HTR-8/SVneo (cell line): ENCODE measurements around the gene PTEN.
"Not testable (repeated sequence)": the region's sequence is repeated elsewhere in the genome, so short reads cannot be mapped to it uniquely, and the experiment has no call there.

Source experiments
- DNase-seq: peaks from one replicate; pipeline ENCODE4 v3.0.0; 2011; ENCODE audit warnings: low spot score, mixed read lengths; ENCODE audit not compliant: insufficient read length
- FAIRE-seq: peaks from 2 replicates; lab custom pipeline; 2011; peaks lifted over from hg19 to GRCh38; lab: Jason Lieb, UNC

The PTEN gene

DNA sequence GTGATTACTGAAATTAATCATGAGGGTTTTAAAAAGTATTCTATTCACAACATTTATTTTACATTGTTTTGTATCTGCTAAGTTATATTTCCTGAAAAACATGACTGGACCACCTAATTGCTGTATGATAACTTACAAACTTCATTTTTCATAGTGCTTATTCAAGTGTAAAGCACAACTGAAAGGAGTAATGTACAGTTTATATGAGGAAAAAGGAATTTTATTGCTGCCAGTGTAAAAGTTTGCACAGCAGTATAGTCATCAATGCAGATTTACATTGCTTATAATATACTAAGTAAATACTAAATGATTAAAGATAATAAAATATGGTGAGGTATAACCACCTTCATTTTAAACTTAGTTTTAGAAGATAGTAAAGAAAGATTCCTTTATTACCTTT lies 4.0 kb downstream of the PTEN start:
- DNase-seq (no peak), FAIRE-seq (no peak)

DNA sequence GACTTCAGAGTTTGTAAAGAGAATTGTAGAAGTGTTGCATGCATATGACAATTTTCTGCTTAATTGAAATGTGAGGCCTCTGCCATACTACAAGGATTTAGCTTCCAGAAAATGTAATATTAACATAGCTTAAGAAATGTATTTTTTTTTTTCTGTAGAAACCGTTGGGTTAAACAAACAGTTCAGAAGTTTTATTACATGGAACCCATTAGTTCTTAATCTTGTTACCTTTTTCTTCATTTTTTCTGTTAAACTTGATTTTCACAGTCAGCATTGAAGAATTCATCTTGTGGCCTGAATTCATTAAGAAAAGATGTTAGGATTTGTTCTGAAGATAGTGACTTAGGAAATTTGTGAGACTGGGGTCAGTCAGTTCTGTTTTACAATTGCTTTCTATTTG lies 4.9 kb downstream of the PTEN start:
- FAIRE-seq (no peak), DNase-seq (no peak)

DNA sequence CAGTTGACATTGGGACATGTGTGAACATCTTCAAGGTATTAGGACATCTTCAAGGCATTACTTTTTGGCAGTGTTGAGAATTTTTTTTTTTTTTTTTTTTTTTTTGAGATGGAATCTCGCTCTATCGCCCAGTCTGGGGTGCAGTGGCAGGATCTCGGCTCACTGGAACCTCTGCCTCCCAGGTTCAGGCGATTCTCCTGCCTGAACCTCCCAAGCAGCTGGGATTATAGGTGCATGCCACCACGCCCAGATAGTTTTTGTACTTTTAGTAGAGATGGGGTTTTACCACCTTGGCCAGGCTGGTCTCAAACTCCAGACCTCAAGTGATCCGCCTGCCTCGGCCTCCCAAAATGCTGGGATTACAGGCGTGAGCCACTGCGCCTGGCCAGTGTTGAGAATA lies 5.7 kb downstream of the PTEN start:
- DNase-seq, FAIRE-seq: not testable (repeated sequence)

DNA sequence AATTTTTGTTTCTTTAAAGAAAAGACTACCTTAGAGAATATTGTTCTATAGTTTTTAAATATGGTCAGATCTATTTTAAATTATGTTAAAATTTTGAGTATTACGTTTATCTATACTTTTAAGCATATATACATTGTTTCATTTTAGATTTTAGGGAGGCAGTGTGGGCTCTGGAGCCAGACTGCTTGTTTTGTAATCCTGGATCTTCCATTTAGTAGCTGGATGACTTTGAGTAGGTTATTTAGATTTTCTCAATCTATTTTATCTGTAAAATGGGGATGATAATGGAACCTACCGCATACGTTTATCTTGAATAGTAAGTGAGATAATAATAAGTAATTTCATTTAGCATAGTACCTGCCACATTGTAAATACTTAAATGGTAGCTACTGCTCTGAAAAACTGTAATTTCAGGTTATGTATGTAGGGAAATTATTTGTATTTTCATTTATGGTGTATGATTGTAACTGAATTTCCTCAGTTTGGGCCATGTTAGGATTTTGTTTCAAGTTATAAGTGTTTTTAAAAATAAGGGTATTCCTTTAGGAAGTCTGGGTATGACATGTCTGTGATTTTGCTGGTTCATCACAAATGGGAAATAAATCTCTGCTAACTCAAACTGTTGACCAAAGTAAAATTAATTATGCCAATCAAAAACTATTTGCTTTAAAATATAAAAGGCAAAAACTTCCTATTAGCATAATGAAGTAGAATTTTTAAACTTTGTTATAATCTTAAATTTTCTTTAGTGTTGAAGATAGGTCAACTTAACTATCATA lies 6.5 kb downstream of the PTEN start:
- DNase-seq (no peak), FAIRE-seq (no peak)

DNA sequence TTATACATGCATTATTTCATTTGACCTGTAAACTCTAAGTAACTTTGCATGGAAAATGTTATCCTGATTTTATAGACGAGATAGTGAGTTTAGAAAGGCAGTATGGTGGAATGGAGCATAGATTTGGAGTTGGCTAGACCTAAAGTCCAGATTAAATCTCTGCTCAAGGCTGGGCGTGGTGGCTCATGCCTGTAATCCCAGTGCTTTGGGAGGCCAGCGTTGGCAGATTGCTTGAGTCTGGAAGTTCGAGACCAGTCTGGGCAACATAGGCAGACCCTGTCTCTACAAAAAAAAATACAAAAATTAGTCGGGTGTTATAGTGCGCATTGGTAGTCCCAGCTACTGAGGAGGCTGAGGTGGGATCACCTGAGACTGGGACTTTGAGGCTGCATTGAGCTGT lies 9.4 kb downstream of the PTEN start:
- no peak for DNase-seq
- FAIRE-seq = no peak

DNA sequence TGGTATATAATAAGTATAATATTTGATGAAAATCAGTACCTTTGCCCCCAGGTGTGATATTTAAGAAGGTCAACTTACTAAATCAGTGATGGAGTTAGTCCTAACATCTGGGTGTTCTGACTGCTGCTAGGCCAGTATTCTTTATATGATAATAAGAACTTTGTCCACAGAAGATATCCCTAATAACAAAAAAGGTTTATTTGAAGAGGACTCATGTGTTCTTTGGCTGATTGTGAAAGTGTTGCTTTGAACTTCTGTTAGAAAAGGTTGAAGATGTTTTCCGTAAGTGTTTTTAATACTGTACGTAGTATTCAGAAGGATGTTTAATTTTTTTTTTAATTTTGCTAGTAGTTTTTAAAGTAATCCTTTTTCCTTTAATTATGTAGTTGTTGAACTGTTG lies 10.2 kb downstream of the PTEN start:
- no peak for DNase-seq

DNA sequence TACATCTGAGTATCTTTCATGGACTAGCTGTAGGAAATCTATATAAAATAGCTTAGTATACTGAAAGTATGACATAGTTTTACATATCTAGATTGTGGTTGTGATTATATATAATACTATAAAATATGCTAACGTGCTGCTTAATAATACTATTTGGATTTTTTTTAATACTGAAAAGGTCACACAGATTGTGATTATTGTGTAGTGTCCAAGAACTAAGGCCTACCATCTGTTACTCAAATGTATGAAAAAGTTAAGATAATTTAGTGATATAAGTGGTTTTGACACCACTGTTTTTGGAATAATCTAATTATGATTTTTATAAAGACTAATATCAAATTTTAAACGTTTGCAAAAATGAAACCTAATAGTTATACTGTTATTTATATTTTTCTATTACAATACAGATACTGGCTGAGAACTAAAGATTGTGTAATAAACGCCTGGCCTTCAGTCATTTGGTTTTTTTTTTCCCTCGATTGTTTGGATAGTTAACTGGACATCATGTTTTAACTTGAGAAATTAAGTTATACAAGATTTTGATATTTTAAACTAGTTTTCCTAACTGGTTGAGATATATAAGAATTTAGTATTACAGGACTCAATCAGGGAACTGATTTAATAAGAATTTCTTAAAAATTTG lies 12.6 kb downstream of the PTEN start:
- DNase-seq = no peak

More for the DNA sequence above, 10.2 kb downstream of the PTEN start:
- FAIRE-seq = no peak

DNA sequence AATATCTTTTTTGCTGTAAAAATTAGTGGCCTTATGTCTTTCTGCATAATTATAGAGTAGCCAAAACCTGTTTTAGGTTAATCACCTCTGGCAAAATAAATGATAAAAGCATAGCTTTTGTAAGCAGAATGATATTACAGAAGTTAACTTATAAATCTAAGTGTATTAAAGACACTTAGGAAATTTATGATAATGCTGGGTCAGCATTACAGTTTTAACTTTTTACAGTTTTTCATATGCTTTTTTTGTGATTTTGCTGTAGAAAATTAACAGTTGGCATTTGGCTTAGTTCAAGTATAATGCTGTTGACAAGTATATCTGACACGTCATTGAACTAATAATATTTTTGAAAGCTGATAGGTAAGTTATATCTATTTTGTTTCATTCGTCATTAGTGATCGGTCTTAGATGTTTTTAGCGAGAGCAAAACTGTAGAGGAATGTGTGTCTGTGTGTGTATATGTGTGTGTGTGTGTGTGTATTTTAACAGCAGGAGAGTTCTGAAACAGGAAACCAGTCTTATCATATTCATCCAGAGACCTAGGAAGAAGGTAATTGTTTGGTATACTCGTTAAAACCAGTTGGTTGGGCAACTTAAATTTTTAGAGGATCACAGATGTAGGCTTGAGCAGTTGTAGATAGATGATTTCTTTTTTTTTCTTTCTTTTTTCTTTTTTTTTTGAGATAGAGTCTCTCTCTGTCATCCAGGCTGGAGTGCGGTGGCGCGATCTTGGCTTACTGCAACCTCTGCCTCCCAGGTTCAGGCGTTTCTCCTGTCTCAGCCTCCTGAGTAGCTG lies 15.4 kb downstream of the PTEN start:
- no peak for FAIRE-seq

More for the DNA sequence above, 12.6 kb downstream of the PTEN start:
- no peak for FAIRE-seq

DNA sequence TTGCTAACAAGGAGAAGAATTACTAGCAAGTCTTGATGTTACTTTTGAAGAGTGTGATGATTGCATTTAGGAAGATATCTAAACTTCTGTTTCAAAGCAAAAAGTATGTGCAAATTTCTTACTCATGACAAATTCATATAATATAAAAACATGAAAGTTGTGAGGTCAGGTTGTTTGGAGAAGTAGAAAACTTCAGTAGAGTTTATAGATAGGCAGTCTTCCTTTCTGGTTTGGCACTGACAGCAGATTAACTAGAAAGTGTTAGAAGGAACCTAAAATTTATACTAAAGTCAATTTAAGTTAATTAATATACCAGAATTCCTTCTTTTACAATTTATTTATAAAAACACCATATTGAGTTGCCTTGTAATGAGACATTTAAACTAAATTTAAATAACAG lies 16.9 kb downstream of the PTEN start:
- DNase-seq (no peak), FAIRE-seq (no peak)

More for the DNA sequence above, 15.4 kb downstream of the PTEN start:
- DNase-seq = no peak

DNA sequence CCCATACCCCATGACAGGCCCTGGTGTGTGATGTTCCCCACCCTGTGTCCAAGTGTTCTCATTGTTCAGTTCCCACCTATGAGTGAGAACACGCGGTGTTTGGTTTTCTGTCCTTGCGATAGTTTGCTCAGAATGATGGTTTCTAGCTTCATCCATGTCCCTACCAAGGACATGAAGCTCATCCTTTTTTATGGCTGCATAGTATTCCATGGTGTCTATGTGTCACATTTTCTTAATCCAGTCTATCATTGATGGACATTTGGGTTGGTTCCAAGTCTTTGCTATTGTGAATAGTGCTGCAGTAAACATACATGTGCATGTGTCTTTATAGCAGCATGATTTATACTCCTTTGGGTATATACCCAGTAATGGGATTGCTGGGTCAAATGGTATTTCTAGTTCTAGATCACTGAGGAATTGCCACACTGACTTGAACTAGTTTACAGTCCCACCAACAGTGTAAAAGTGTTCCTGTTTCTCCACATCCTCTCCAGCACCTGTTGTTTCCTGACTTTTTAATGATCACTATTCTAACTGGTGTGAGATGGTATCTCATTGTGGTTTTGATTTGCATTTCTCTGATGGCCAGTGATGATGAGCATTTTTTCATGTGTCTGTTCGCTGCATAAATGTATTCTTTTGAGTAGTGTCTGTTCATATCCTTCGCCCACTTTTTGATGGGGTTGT lies 18.1 kb downstream of the PTEN start:
- FAIRE-seq, DNase-seq: not testable (repeated sequence)

DNA sequence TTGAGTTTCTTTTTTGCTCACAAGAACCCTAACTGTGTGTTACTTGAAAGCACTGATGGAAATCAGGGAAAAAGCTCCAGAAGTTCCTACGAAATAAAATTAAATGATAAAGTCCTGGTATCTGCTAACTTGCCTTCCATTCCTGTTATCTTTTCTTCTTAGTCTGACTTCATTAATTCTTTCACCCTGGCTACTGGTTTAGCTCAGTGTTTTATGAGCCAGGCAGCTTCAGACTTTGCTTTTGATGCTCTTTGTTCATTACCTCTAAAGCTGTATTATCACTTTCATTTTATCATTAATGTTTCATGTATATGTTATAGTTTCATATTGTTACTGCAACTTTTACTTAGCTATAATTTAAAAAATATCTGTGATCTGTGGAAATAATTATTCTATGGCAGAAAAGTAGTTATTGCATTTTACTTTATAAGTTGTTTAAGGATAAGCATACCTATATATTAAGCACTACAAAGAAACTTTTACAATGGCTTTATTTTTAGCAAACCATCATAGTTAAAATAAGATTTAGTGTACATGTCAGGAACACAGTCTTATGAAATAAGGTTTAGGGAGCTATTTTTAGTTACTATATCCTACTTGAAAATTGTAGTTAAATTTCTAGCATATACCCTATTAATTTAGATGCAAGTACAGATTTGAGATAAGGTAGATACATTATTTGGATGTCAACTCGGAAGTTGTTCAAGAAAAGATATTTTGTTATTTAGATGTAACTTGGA lies 19.3 kb downstream of the PTEN start:
- DNase-seq (no peak), FAIRE-seq (no peak)

DNA sequence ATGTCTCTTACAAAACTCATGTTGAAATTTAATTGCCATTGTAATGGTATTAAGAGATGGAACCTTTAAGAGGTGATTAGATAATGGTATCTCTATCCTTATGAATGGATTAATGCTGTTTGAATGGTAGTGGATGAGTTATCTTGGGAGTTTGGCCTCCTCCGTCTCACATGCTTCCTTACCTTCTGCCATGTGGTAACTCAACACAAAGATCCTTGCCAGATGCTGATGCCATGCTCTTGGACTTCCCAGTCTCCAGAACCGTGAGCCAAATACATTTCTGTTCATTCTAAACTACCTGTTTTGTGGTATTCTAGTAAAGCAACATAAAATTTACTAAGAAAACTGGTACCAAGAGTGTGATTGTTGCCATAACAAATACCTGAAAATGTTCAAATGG lies 23.2 kb downstream of the PTEN start:
- no peak for FAIRE-seq
- no peak for DNase-seq

DNA sequence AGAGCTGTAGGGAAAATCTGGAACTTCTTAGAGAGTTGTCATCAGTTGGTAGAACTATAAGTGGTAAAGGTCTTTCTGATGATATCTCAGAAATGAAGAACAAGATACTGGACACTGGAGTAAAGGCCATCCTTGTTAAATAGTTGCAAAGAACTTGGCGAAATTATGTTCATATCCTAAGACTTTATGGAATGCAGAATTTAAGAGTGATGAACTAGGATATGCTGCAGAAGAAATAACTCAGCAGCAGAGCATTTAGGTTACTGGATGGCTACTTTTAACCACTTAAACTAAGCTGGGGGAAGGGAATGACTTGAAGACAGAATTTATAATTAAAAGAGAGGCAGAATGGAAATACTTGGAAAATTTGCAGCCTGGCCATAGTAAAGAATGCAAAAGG lies 23.7 kb downstream of the PTEN start:
- no peak for FAIRE-seq
- no peak for DNase-seq

DNA sequence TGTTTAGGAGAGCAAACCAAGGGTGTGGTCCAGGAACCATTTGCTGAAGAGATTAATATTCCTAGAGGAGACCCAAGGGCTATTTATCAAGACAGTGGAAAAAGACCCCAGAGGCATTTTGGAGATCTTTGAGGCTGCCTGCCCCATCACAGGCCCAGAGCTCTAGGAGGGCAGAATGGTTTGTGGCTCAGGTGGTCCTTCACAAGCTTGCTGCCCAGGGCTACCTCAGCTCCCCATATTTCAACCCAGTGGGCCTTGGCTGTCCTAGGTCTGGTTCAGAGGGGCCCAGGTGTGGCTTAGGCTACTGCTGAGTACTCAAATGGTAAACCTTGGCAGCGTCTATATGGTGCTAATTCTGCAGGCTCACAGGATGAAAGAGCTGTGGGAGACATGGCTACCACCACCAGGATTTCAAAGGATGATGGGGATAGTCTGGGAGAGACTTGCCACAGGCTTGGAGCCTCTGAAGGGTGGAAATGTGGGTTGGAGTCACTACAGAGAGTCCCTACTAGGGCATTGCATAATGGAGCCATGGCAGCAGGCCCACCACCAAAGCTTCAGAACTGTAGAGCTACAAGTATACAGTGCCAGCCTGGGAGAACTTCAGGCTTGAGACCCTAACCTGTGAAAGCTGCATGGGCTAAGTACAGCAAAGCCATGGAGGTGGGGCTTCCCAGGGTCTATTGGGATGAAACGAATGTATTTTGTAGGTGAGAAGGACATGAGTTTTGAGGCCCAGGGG lies 24.3 kb downstream of the PTEN start:
- DNase-seq = no peak
- FAIRE-seq = no peak

DNA sequence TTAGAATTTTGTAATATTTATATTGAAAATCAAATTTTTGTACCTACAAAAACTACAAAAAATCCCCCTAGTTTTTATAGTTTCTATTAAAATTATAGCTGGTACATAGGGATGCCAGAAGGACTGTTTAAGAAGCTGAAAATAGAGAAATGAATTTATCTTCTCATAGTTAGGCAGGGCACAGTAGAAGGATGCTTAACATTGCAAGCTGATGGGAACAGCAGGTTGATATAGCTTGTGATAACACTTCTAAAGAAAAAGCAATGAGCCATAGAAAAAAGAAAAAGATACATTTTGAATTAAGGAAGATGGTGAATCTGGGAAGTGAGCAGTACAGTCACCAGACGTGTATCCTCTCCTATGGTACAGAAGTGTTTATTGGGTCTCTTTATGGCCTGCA lies 32.0 kb downstream of the PTEN start:
- no peak for FAIRE-seq
- no peak for DNase-seq

DNA sequence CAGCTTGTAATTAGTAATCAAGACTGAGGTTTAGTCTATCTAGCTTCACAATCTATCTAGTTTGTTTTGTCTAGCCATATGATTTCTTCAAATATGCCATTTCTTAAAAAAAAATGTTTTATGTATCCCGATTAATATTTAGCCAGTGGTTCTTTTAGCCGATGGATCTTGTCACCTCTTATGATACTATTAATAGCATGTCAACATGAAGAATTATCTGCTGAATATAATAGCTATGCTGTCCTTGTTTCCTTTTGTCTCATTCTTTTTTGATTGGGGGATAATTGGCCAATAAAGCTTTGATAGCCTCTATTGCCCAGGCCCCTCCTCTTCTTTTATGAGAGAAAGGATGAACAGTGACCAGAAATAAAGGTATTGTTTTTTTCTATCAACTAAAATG lies 32.8 kb downstream of the PTEN start:
- FAIRE-seq = no peak
- no peak for DNase-seq

DNA sequence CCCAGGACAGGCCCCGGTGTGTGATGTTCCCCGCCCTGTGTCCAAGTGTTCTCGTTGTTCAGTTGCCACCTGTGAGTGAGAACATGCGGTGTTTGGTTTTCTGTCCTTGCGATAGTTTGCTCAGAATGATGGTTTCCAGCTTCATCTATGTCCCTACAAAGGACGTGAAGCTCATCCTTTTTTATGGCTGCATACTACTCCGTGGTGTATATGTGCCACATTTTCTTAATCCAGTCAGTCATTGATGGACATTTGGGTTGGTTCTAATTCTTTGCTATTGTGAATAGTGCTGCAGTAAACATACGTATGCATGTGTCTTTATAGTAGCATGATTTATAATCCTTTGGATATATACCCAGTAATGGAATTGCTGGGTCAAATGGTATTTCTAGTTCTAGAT lies 34.5 kb downstream of the PTEN start:
- not testable (repeated sequence) for FAIRE-seq, DNase-seq

DNA sequence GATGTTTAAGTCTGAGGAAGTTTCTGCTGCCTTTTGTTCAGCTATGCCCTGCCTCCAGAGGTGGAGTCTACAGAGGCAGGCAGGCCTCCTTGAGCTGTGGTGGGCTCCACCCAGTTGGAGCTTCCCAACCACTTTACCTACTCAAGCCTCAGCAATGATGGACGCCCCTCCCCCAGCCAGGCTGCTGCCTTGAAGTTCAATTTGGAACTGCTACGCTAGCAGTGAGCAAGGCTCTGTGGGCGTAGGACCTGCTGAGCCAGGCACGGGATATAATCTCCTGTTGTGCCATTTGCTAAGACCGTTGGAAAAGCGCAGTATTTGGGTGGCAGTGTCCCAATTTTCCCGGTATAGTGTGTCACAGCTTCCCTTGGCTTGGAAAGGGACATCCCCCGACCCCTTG lies 40.0 kb downstream of the PTEN start:
- not testable (repeated sequence) for FAIRE-seq, DNase-seq
